ENCODE results near the gene C10orf90.
A peak's percentile ranks its signal among the peaks of the same experiment; 100 is the strongest.

Gene C10orf90

DNA sequence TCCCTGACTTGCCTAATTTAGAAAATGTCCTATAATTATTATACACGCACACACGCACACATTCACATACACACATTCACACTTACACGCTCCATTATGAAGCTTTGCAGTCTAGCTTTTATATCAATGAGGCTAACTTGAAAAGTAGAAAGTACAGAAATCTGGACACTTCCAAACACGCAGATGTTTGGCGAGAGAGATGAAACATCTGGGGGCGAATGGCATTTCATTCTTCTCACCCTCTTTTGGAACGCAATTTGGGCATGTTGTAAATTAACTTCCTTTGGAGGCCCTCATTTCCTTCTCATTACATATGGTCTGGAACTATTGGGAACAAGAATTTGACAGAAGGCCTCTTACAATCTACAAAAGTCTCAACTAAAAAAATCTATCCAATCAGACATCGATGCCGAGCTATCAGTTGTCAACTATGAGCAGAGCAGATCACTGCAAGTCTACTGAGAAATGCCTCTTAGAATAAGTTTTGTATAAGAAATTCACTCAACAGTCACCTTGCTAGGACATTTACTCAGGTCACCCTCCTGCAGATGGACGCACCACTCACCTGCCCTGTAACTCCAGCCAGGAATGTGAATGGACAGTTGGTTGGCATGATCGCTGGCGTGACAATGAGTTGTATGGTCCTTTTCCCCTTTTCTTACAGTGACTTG lies 167.0 kb downstream of the C10orf90 start:
- DNase-seq (ENCODE audit: low read depth): no peak

DNA sequence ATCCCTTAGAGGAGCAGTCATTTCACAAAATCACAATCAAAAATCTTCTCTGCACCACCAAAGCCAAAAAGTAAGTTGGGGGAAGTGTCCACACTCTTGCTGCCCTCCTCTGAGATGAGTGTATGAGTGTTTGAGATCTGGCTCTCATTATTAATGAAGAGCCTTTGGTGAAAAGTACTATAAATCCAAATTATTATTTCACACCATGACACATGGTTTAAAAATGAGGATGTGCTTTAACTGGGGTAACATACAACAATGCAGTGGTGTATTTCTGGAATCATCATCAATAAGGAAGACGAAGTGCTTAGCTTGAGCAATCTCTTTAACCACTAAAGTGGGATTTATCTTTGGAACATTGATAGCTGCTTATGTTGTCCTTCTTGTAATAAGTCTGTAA lies 168.1 kb downstream of the C10orf90 start:
- peak; percentile 26 for DNase-seq (ENCODE audit: low read depth)

DNA sequence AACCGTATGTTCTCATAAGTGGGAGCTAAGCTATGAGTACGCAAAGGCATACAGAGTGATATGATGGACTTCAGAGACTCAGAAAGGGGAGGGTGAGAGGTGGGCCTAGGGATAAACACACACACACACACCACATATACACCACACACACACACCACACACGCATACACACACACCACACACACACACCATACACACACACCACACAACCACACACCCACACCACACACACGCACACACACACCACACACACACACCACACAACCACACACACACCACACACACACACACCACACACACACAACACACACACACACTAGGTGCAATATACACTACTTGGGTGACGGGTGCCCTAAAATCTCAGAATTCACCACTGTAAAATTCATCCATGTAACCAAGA lies 168.7 kb downstream of the C10orf90 start:
- no peak for DNase-seq (ENCODE audit: low read depth)

DNA sequence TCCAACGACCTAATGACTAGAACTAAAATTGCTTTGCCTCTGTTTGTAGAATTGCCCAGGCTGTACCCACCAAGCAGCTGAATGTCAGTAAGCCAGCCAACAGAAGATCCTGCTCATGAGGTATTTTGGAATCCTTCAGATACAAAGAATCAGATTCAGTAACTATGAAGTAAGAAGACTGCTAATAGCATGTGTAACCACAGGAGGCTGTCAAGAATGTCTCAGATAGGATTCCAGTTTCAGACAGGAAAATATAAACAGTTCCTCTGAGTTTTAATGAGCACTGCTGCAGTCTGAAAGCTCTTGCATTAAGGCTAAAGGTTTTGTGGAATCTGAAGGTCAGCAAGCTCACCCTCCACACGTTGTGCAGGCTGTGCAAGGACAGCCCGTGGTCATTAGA lies 169.6 kb downstream of the C10orf90 start:
- peak; percentile 42 for DNase-seq (ENCODE audit: low read depth)

DNA sequence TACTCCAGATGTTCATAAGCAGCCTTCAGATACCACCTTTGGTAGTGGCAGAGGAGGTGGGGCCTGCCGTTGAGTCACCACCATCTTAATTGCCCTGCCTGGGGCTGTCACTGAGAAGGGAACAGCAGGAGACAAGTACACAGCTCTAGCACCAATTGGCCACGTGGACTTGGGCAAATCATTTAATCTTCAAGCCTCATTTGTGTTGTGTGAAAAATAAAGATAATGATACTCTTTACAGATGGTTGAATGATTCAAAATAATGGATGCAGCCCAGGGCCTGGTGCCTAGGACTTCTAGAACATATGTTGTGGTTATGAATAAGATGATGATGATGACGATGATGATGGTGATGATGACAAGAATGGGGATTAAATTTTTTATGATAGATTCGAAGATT lies 170.3 kb downstream of the C10orf90 start:
- DNase-seq (ENCODE audit: low read depth): no peak

DNA sequence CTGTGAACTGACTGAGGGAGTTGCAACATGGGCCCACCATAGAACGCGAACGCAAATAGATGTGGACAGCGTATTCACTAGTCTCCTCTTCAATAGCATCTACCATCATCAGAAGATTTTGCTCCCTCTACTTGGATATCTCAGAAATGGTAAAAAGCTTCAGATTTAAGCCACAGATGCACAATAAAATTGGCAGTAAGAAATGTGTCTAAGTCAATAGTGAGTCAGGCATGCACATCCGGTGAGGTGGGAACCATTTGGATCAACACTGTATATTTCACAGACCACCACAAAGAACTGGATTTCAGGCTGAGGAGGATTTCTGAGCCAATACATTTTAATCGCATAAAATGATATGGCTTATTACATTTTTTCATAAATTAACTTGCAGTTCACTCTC lies 170.7 kb downstream of the C10orf90 start:
- no peak for DNase-seq (ENCODE audit: low read depth)

DNA sequence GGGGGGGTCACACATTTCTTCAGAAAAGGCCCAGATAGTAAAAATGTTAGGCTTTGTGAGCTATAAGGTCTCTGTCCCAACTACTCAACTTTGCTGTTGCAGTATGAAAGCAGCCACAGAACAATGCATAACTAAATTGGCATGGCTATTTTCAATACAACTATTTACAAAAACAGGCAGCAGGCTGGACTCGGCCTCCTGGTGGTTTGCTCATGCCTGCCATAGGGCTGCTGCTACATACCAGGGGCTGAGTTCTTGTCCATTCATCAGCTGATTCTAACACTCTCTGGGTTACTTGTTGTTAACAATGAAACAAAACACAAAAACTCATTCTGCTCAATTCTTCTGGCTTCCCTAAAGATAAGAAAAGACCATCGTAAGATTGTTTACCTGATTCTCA lies 172.8 kb downstream of the C10orf90 start:
- DNase-seq (ENCODE audit: low read depth): no peak

DNA sequence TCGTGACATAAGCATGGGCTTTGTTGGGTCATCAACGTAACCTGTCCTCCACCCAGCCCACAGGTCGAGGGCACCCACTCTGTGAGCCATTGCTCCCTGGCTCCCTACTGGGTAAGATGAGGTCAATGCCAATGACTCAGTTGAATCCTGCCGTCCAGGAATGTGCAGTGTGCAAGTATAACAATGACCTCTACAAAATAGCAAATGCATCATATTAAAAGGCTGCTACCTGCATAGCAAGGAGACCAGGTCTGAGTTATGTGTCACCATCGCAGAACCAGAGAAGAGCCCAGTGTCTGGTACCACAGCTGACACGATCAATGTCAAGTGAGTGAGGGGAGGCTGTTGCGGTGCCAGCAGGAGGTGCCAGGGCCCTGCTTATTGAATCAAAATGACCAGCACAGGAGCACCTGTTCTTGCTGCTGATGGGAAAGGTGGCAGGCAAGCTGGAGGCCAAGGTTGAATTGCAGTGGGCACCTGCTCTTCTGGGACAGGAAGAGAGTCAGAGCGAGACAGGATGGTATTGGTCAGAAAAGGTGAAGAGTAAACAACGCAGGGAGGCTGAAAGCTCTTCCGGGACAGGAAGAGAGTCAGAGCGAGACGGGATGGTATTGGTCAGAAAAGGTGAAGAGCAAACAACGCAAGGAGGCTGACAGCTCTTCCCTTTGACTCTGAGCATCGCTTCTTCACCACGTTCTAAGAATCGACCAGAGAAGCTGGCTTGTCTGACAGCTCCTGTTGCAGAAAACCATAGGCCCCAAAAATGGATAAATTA lies 173.5 kb downstream of the C10orf90 start:
- DNase-seq (ENCODE audit: low read depth): no peak

DNA sequence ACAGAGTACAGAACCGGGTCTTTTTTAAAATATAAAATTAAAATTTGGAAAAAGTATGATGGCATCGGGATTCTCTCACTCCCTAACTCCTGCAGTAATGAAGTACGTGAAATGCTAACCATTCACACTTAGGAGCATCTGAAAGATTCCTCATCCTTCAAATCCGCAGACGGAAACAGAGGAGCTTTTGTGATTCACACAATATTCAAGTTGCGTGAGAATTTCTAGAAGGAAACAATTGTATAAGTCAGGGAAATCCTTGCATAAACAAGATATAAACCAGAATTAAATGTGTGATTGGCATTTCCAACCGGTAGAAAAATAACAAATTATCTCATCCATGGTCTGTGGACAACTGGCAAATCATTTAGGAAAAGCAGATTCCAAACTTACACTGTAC lies 179.0 kb downstream of the C10orf90 start:
- DNase-seq (ENCODE audit: low read depth): no peak

DNA sequence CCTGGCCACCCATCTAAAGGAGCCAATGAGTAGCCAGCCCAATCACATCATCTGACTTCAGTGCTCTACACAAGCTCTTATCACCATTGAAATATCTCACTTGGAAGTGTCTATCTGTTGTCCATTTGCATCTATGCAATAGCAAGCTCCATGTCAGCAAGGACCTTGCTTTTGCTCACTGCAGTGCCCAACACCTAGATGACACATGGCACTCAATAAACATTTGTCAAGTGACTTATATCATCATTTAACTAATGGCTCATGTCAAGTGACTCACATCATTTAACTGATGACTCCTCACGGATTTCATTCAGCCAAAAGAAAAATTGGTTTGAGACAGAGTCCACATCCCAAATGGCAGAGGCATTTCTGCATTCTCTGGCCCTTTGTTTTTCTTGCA lies 189.3 kb downstream of the C10orf90 start:
- DNase-seq (ENCODE audit: low read depth): no peak

DNA sequence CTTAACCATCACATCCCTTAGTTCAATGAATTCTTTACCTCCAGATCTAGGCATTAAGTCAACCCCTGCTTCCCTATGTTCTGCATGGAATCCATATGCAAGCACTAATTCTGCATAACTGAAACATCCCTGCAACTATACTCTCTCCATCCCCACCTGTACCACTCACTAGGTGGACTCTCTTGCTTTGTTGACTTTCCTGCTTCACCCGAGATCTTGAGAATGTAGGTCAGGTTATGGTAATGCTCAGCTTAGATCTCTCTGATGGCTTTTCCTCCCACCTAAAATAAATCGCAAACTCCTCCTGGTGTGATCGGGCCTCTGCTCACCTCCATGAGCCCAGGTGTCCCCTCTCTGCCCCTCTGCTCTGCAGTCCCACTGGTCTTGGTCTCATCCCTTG lies 189.8 kb downstream of the C10orf90 start:
- DNase-seq (ENCODE audit: low read depth): no peak

DNA sequence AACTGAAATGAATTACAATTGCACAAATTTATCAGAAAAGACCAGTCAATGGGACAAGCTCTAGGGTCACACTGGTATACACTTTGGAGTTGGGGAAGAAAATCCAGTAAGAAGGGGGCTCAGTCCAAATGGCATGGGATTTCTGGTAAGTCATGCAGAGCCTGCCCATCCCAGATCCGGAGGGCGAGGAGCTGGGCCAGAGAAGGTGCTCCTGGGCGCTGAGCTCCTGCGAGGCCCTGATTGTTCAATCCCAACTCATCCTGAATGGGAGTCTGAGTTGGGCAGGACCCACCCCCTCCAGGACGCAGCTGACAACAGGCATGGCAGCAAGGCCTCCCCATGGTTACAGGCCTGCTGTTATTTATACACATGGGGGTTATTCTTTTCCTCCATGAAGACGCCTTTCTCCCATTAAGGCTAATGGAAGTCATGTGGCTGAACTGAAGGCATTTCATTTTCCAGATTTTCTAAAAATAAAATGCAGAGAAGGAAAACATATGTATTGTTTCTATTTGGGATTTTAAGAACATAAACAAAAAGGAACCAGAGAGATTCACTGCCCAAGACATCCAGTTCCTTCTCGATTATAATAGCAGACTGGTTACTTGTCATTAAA lies 191.1 kb downstream of the C10orf90 start:
- DNase-seq (ENCODE audit: low read depth): no peak

DNA sequence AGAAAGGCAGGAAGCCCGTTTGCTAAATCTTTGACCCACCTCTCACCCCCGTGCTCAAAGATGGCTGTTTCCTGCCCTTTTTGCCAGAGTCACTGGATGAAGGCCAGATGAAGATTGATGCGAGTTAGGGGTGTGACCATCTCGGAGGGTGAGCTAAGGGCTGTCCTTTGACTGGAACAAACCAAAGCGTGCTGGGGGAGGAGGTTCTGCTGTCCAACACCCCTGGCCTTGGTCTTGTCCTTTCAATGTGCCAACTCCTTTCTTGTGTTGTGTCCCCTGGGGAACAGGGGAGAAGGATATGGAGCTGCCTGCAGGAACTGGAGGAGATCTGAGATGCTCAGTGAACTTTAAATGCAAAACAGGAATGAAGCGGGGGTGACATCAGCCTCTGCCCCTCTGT lies 191.9 kb downstream of the C10orf90 start:
- no peak for DNase-seq (ENCODE audit: low read depth)

DNA sequence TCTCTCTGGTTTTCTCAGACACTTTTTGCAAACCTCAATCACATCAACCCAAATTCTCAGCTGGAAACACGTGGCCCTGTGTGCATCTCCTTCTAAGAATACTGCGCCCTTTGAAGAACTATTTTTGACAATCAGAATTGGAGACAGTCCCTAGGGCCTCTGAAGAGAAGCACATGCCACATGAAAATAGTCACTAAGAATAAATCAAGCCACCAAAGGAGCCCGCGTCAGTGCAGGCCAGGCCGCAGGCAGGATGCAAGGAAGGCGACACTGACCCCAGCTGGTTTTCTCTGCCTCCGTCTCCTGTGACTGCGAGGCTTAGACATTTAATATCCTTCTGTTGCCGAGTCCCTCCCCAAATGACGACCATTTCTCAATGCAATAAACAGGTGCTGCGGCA lies 194.2 kb downstream of the C10orf90 start:
- no peak for DNase-seq (ENCODE audit: low read depth)

DNA sequence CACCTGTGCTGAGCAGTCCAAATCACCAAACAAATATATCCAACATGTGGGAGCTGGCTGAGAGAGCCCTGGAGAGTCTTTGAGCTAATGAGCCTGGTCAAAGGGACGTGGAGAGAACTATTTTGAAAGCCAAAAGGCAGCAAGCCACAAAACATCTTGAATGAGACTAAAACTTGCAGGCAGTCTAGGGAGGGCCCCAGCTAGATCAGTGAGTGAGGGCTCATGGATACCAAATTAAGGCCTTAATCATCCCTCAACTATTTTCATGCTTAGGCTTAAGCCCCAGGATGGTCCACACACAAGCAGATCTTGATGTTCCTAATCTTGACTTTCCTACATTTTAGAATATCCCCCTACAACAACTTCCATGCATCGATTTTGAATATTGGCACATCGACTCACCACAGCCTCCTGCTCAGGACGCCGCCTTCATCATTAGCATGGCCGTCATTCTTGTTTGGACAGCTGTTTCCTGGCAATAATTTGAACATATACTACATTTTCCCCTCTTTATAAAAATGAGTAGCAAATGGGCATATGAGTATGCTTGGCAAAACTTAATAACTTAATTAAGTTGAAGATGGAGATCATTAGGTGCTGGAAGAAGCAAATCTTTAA lies 195.3 kb downstream of the C10orf90 start:
- no peak for DNase-seq (ENCODE audit: low read depth)

DNA sequence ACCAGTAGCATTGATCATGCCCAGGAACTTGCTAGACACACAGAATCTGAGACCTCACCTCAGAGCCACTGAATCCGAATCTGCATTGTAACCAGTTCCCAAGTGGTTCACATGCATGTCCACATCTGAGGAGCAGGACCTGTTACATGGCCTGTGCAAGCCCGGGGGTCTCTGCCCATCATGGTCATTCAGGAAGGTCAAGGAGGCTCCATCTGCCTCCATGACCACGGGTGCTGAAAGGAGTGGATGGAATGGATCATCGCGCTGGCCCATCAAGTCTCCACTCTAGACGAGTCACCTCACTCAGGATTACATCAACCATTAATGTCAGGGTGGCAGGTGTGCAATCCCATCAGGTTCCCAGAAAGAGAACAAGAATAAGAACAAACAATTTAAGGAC lies 196.5 kb downstream of the C10orf90 start:
- no peak for DNase-seq (ENCODE audit: low read depth)

DNA sequence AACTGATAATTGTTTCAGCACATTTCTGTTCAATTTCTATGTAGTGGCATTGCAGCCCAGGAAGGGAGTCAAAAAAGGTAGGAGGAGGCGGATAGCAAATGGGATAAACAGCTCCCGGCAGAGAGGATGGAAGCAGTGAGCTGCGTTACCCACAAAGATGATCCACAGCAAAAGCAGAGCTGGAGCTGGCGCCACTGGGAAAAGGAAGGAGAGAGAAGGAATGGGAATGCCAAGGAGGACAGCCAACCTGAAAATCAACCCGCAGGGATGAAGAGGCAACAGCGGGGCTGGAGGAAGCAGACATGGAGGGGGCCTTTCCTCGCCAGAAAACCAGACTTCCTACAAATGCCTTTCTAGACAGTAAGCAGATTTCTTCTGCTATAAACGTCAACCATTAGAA lies 199.5 kb downstream of the C10orf90 start:
- DNase-seq (ENCODE audit: low read depth): no peak

DNA sequence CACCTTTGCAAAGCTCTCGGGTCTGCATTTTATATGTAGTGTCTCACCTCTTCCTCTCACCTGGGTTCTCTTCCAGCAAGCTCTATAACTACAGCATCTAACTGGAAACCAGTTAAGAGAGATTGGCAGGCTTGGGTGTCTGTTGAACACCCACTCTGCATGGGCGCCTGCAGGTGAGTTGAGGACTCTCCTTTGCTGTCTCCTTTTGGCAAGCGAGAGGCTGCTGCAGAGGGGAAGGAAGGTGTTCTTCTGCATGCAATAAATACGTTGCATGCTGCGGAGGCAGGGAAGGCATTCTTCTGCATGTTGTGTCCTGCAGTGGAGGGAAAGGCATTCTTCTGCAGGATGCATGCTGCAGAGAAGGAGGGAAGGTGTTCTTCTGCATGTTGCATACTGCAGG lies 200.8 kb downstream of the C10orf90 start:
- DNase-seq (ENCODE audit: low read depth): no peak

DNA sequence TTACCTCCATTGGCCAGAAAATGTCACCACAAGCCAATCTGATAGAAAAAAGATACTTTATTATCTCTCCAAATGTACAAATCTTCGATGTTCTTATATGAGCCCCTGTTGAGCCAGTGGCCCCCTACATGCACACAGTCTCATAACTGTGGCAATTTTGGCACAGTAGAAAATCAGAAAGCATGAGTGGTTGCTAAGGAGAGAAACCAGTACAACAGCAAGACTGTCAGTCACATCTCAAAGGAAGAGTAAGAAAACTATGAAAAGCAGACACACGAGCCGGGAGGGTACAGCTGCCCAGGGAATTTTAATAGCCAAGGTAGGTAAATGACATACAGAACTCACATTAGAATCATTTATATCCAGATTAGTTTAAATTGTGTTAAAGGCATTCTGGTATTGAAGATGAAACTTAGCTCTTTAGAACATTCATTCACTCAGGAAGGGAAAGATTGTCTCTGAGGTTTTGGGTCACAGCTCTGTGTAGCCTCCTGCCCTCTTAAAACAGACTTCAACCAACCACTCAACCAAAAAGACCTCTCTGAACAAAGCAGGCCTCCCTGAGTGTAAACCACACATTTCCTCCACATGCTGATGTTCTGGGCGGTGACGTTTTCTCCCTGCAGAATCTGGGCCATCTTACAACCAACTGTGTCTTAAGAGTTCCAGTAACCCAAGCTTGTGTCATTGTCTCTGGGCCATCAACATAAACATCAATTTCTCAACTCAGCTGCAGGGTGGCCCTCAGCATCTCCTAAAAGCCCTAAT lies 201.4 kb downstream of the C10orf90 start:
- no peak for DNase-seq (ENCODE audit: low read depth)

DNA sequence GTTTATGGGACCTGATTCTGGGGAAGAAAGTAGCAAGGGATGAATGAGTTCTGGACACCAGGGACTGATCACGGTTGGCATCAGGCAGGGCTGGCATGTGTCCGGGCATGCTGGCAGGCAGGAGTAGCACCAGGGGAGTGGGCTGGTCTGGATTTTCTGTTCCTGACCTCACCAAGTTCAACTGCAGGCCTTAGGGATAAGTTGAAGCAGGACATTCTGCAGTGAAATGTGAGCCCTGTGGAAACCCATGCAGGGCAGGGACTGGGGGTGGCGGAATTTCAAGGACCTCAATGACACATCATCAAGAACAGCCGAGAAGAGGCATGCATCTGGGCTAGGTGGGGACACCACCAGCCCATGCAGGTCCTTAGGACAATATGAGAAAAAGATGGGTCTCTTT lies 202.0 kb downstream of the C10orf90 start:
- DNase-seq (ENCODE audit: low read depth): no peak

DNA sequence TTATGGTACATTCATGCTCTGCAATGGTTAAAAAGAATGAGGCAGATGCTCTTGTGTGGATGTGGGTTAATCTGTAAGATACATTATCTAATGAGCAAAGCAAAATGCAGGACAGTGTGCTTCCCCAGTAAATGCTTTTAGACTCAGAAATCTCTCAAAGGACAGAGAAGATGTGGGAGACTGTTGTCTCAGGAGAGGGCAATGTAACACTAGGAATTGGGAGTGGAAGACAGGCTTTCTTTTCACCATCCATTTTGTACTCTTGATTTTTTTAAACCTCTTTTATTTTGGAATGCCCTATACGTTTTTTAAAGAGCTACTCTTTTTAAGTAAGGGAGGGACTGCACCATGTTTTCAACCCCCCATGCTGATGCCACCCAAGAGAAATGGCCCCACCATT lies 204.7 kb downstream of the C10orf90 start:
- DNase-seq (ENCODE audit: low read depth): no peak

DNA sequence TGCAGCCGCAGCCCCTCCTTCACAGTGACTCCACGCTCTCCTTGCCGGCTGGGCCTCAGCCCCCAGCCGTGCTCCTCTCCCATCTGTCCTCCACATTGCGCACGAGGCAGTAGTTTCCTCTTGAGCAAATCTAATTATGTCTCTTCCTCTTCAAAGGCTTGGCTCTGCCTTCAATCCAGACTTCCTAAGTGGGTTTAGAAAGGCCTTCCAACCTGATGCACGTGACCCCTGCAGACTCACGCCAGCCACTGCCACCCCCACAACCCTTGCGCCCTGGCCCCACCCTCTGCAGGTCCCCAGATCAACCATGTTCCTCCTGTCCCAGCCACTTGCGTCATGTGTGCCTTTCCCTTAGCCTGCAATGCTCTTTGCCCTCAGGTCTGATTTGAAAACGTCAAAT lies 207.2 kb downstream of the C10orf90 start:
- DNase-seq (ENCODE audit: low read depth): no peak
